CD4-positive, alpha-beta memory T cell (primary cell): ENCODE data around the gene CENPL. TPM values are rescaled to one million over a fixed set of nuclear protein-coding genes. Genes with fewer than 3 reads are reported as not detected.
"Not testable (repeated sequence)": the region's sequence is repeated elsewhere in the genome, so short reads cannot be mapped to it uniquely, and the experiment has no call there.

Experiments used
- CTCF ChIA-PET: fragments of 350-600 bp; sonication (Branson Sonifier 250); formaldehyde crosslinking; loops from one replicate; lab custom pipeline; 2021; ENCODE audit warnings: inconsistent platforms; ENCODE audit not compliant: partially characterized antibody; lab: Charles Lee
- POLR2A ChIA-PET: fragments of 350-600 bp; sonication (Branson Sonifier 250); formaldehyde crosslinking; loops from one replicate; lab custom pipeline; 2021; ENCODE audit not compliant: partially characterized antibody; lab: Charles Lee
- DNase-seq, 5 donors: peaks; one replicate each; pipeline versions ENCODE4 v3.0.0 to v3.0.0-alpha.2; 2020 to 2022; ENCODE audit warnings: mixed read lengths in 1 of 5
- H3K27ac ChIP-seq: one replicate; pipeline ENCODE4 v1.7.0; 2013; ENCODE audit warnings: low read depth, low read length
- H3K27me3 ChIP-seq: 2 replicates; pipeline ENCODE4 v1.7.0; 2013; ENCODE audit warnings: mild to moderate bottlenecking, low read length, moderate library complexity; ENCODE audit not compliant: insufficient read depth
- H3K36me3 ChIP-seq: 2 replicates; pipeline ENCODE4 v1.7.0; 2013; ENCODE audit warnings: mild to moderate bottlenecking, low read length, moderate library complexity; ENCODE audit not compliant: insufficient read depth
- H3K4me1 ChIP-seq: 2 replicates; pipeline ENCODE4 v1.7.0; 2013; ENCODE audit warnings: mild to moderate bottlenecking, low read length, moderate library complexity; ENCODE audit not compliant: insufficient read depth
- H3K4me3 ChIP-seq, 2 donors: one replicate each; pipeline ENCODE4 v1.7.0; 2013; ENCODE audit warnings: low read length in 2 of 2, mild to moderate bottlenecking in 1 of 2
- H3K9me3 ChIP-seq, 2 donors: one replicate each; pipeline ENCODE4 v1.7.0; 2013; ENCODE audit warnings: low read length in 2 of 2, control low read depth in 1 of 2; ENCODE audit not compliant: control insufficient read depth in 1 of 2
- H3K27ac Mint-ChIP-seq, 7 donors: one replicate each; pipeline ENCODE4 v1.8.0; 2020 to 2021; ENCODE audit warnings: mixed read lengths in 7 of 7, mild to moderate bottlenecking in 6 of 7, inconsistent platforms in 3 of 7, moderate library complexity in 3 of 7
- H3K27me3 Mint-ChIP-seq, 2 donors: one replicate each; pipeline ENCODE4 v1.8.0; 2020 to 2021; ENCODE audit warnings: mixed read lengths in 2 of 2
- H3K36me3 Mint-ChIP-seq, 2 donors: one replicate each; pipeline ENCODE4 v1.8.0; 2020 to 2021; ENCODE audit warnings: mixed read lengths in 2 of 2, inconsistent platforms in 1 of 2, mild to moderate bottlenecking in 1 of 2
- H3K4me1 Mint-ChIP-seq, 4 donors: one replicate each; pipeline ENCODE4 v1.8.0; 2020 to 2021; ENCODE audit warnings: mixed read lengths in 4 of 4, mild to moderate bottlenecking in 1 of 4
- H3K4me3 Mint-ChIP-seq, 8 donors: one replicate each; pipeline ENCODE4 v1.8.0; 2020 to 2021; ENCODE audit warnings: mixed read lengths in 8 of 8, mild to moderate bottlenecking in 7 of 8, moderate library complexity in 6 of 8, inconsistent platforms in 3 of 8
- H3K9me3 Mint-ChIP-seq, 8 donors: one replicate each; pipeline ENCODE4 v1.8.0; 2020 to 2021; ENCODE audit warnings: mixed read lengths in 8 of 8, mild to moderate bottlenecking in 5 of 8, inconsistent platforms in 3 of 8, moderate library complexity in 1 of 8
- intact Hi-C: fragments of 100-400 bp; cut with micrococcal nuclease; formaldehyde crosslinking; loops from one replicate; pipeline ENCODE4 v1.15.1; 2023
- polyA plus RNA-seq, 2 donors: library from polyadenylated mRNA; unstranded; fragments of 300-500 nt; fragmentation: Illumina TruSeq; gene quantifications; one replicate each; pipeline ENCODE4 v1.2.3, GENCODE V29; 2021
- total RNA-seq, 2 experiments: library from RNA; stranded (reverse); gene quantifications; one replicate each; pipeline ENCODE4 v1.2.3, GENCODE V29; 2021

CENPL gene
- total and polyA plus RNA-seq, 4 experiments from 2014 or later, result 6.1 to 10.2 (median 8.0) TPM

DNA sequence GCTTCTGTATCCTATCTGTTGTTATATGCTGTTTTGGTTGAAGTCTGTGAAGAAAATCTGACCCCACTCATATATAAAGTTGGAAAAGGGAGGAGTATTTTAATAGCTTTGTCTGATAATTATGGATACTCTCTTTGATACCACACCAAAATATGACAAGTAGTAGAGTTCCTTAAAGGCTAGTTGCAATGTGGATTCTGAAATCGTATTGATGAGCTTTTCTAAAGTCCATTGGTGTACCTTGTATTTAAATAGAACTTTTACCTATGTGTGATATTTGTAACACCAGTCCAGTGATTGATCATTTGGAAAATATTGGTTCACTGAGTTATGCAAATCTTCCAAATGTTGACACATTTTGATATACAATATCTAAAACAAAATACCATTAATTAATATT is 35.4 kb upstream of the CENPL start:
- H3K4me1 ChIP-seq, result peaks cover 24% of the 10 kb centered on the region
- intact Hi-C loops, result loop anchor here (10.0 kb wide), 1 partner anchor 1105 kb away; no protein-coding TSS in a partner anchor
- H3K9me3 ChIP-seq, result no peaks in the 10 kb centered on the region
- H3K36me3 ChIP-seq, result peaks cover 34% of the 10 kb centered on the region
- CTCF ChIA-PET, result interaction anchor here (1.1 kb wide), 1 partner anchor 8 kb away, joined by 4 read pairs; no protein-coding TSS in a partner anchor
- DNase-seq, result no peak
- H3K36me3 Mint-ChIP-seq, result peaks cover 43 to 65% of the 10 kb centered on the region in 2 donors
- H3K4me1 Mint-ChIP-seq, result peaks cover 13 to 28% (median 18%) of the 10 kb centered on the region in 4 donors
- peak overlapping the region in 1 of 7 donors; percentile 32 for H3K27ac Mint-ChIP-seq
- H3K9me3 Mint-ChIP-seq, result no peaks in the 10 kb centered on the region
- no peak overlapping the region for H3K27ac ChIP-seq
- H3K4me3 ChIP-seq, result no peak overlapping the region
- H3K27me3 Mint-ChIP-seq, result no peaks in the 10 kb centered on the region
- no peaks in the 10 kb centered on the region for H3K27me3 ChIP-seq
- no peak overlapping the region for H3K4me3 Mint-ChIP-seq
- POLR2A ChIA-PET, result interaction anchor here (0.5 to 1.4 kb wide), 2 partner anchors 9 to 10 kb away, joined by 3 to 7 read pairs; partner anchors contain the start of gene ZBTB37

DNA sequence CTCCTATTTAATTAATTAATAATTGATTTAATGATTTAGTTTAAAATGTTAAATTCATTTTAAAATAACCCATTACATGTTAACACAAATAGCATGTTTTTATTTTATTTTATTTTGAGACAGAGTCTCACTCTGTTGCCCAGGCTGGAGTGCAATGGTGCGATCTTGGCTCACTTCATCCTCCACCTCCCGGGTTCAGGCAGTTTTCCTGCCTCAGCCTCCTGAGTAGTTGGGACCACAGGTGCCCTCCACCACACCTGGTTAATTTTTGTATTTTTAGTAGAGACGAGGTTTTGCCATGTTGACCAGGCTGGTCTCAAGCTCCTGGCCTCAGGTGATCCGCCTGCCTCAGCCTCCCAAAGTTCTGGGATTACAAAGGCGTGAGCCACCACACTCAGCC is 34.9 kb upstream of the CENPL start:
- H3K4me3 Mint-ChIP-seq, H3K27ac ChIP-seq, H3K4me3 ChIP-seq, intact Hi-C loops, H3K27ac Mint-ChIP-seq, H3K9me3 Mint-ChIP-seq, H3K27me3 Mint-ChIP-seq, CTCF ChIA-PET, DNase-seq, H3K27me3 ChIP-seq, H3K9me3 ChIP-seq: not testable (repeated sequence)
- H3K4me1 ChIP-seq, result peaks cover 19% of the 10 kb centered on the region
- peaks cover 30% of the 10 kb centered on the region for H3K36me3 ChIP-seq
- Mint-ChIP-seq H3K4me1 (peaks cover 10 to 23% (median 14%) of the 10 kb centered on the region in 4 donors), H3K36me3 (peaks cover 43 to 64% of the 10 kb centered on the region in 2 donors)
- POLR2A ChIA-PET, result interaction anchor here (1.4 kb wide), 1 partner anchor 9 kb away, joined by 7 read pairs; the partner anchor contains the start of gene ZBTB37

DNA sequence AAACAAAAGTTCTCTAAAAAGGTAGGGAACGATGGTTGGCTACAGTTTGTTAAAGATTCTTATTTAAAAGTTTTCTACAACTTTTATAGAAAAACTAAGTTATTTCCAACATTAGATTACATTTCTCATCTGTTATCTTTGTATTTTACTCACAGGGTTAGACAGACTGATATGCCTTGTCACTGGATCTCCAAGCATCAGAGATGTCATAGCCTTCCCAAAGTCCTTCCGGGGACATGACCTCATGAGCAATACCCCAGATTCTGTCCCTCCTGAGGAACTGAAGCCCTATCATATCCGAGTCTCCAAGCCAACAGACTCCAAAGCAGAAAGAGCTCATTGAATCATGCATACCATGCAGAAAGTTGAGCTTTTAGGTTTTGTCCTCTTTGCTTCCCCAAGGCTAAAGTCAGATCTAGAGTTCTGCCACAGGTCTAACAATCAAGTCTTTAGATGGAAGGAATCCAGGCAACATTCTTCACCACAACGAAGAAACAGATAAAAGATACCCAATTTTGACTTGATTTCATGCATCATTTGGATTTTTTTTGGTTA is 32.8 kb upstream of the CENPL start:
- DNase-seq, result no peak
- Mint-ChIP-seq H3K27me3 (no peaks in the 10 kb centered on the region), H3K36me3 (peaks cover 44 to 59% of the 10 kb centered on the region in 2 donors), H3K27ac (peak overlapping the region in 4 of 7 donors; percentile 14 to 59 (median 44)), H3K4me1 (peaks cover 2 to 6% (median 4%) of the 10 kb centered on the region in 4 donors), H3K4me3 (no peak overlapping the region), H3K9me3 (no peaks in the 10 kb centered on the region)
- no peaks in the 10 kb centered on the region for H3K27me3 ChIP-seq
- H3K36me3 ChIP-seq, result peaks cover 17% of the 10 kb centered on the region
- CTCF ChIA-PET, result interaction anchor here (1.3 kb wide), 2 partner anchors 11 to 428 kb away, joined by 3 read pairs; partner anchors contain the start of gene ZBTB37
- H3K9me3 ChIP-seq, result no peaks in the 10 kb centered on the region
- POLR2A ChIA-PET, result interaction anchor here (7.6 kb wide), 1 partner anchor 9 kb away, joined by 56 read pairs; the partner anchor contains the start of genes GAS5 and ZBTB37
- no peaks in the 10 kb centered on the region for H3K4me1 ChIP-seq
- H3K4me3 ChIP-seq, result no peak overlapping the region
- intact Hi-C loops, result no loop called here
- H3K27ac ChIP-seq, result no peak overlapping the region

DNA sequence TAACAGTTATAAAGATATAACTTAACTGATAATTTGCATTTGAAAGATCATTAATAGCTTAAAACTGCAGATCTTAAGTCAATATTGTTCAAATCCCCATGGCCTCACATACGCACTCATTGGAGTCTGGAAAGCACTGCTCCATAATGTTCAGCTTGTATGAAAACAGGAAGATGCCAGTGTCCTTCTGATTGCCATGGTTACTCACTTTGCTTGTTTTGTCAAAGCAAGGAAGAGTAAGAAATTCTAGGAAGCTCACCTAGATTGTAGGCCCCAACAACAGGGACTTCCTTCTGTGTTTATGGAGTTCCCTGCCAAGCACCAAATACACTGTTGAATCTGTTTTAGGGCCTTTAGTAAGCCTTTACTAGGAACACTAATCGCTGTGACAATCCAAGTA is 32.2 kb upstream of the CENPL start:
- no peak overlapping the region for H3K27ac ChIP-seq
- ChIA-PET POLR2A (interaction anchor here (7.6 kb wide), 1 partner anchor 10 kb away, joined by 56 read pairs; the partner anchor contains the start of genes GAS5 and ZBTB37), CTCF (interaction anchor here (1.3 kb wide), 2 partner anchors 12 to 427 kb away, joined by 3 read pairs; partner anchors contain the start of gene ZBTB37)
- Mint-ChIP-seq H3K36me3 (peaks cover 44 to 59% of the 10 kb centered on the region in 2 donors), H3K4me3 (no peak overlapping the region), H3K9me3 (no peaks in the 10 kb centered on the region), H3K27me3 (no peaks in the 10 kb centered on the region), H3K4me1 (peaks cover under 1 to 6% (median 3%) of the 10 kb centered on the region in 4 donors), H3K27ac (peak overlapping the region in 2 of 7 donors; percentile 15 to 41)
- H3K27me3 ChIP-seq, result no peaks in the 10 kb centered on the region
- H3K36me3 ChIP-seq, result peaks cover 17% of the 10 kb centered on the region
- H3K4me1 ChIP-seq, result no peaks in the 10 kb centered on the region
- H3K4me3 ChIP-seq, result no peak overlapping the region
- DNase-seq, result no peak
- H3K9me3 ChIP-seq, result no peaks in the 10 kb centered on the region
- intact Hi-C loops, result no loop called here

DNA sequence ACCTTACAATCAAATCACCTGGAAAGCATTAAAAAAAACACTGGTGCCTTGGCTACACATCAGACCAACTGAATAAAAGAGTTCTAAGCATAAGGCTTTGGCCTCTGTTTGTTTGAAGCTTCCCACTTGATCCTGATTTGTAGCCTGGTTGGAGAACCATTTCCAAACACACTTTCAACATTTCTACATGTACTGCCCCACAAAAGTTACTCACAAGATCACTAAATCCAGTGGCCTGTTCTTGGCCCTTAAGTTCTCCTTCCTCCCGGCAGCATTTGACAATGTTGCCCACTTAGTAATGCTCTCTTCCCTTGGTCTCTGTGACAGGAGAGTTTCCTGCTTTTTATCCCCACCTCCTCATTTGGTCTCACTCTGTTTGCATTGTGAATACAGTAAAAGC is 31.3 kb upstream of the CENPL start:
- peaks cover 0 to 6% (median 2%) of the 10 kb centered on the region in 4 donors for H3K4me1 Mint-ChIP-seq
- H3K9me3 ChIP-seq, result no peaks in the 10 kb centered on the region
- H3K9me3 Mint-ChIP-seq, result no peaks in the 10 kb centered on the region
- H3K4me3 Mint-ChIP-seq, result no peak overlapping the region
- no peaks in the 10 kb centered on the region for H3K27me3 ChIP-seq
- H3K4me3 ChIP-seq, result no peak overlapping the region
- no peaks in the 10 kb centered on the region for H3K27me3 Mint-ChIP-seq
- intact Hi-C loops, result no loop called here
- peaks cover 43 to 60% of the 10 kb centered on the region in 2 donors for H3K36me3 Mint-ChIP-seq
- peak overlapping the region in 5 of 7 donors; percentile 2 to 61 (median 53) for H3K27ac Mint-ChIP-seq
- CTCF ChIA-PET, result interaction anchor here (1.3 kb wide), 1 partner anchor 13 kb away, joined by 3 read pairs; the partner anchor contains the start of gene ZBTB37
- no peaks in the 10 kb centered on the region for H3K4me1 ChIP-seq
- POLR2A ChIA-PET, result interaction anchor here (7.6 kb wide), 1 partner anchor 11 kb away, joined by 56 read pairs; the partner anchor contains the start of genes GAS5 and ZBTB37
- DNase-seq, result no peak
- H3K27ac ChIP-seq, result no peak overlapping the region
- peaks cover 17% of the 10 kb centered on the region for H3K36me3 ChIP-seq

DNA sequence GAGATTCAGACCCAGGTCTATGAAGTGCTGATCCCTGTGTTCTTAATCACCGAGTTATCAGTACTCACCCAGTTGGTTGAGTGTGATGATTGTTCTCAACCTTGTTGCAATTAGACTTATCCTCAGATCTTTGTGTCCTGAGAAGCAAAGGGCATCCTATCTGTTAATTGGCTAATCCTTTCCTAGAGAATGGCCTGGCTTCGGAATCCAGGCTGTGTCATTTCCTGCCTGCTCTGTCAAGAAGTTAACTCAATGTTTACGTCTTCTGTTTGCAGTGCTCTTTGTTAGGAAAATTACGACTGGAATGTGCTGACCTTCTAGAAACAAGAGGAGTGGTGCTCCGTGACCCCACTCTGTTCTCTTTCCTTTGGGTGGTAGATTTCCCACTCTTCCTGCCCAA is 28.4 kb upstream of the CENPL start:
- peak overlapping the region in 2 of 7 donors; percentile 50 to 52 for H3K27ac Mint-ChIP-seq
- no peaks in the 10 kb centered on the region for H3K4me1 ChIP-seq
- no peaks in the 10 kb centered on the region for H3K27me3 Mint-ChIP-seq
- H3K27me3 ChIP-seq, result no peaks in the 10 kb centered on the region
- no peak overlapping the region for H3K27ac ChIP-seq
- no peaks in the 10 kb centered on the region for H3K9me3 ChIP-seq
- H3K4me3 ChIP-seq, result no peak overlapping the region
- no peak for DNase-seq
- ChIA-PET POLR2A (interaction anchor here (7.6 kb wide), 1 partner anchor 14 kb away, joined by 56 read pairs; the partner anchor contains the start of genes GAS5 and ZBTB37), CTCF (no interaction called here)
- peaks cover 0 to 4% (median 0%) of the 10 kb centered on the region in 4 donors for H3K4me1 Mint-ChIP-seq
- no peaks in the 10 kb centered on the region for H3K9me3 Mint-ChIP-seq
- intact Hi-C loops, result no loop called here
- H3K4me3 Mint-ChIP-seq, result no peak overlapping the region
- peaks cover 17% of the 10 kb centered on the region for H3K36me3 ChIP-seq
- H3K36me3 Mint-ChIP-seq, result peaks cover 32 to 49% of the 10 kb centered on the region in 2 donors

DNA sequence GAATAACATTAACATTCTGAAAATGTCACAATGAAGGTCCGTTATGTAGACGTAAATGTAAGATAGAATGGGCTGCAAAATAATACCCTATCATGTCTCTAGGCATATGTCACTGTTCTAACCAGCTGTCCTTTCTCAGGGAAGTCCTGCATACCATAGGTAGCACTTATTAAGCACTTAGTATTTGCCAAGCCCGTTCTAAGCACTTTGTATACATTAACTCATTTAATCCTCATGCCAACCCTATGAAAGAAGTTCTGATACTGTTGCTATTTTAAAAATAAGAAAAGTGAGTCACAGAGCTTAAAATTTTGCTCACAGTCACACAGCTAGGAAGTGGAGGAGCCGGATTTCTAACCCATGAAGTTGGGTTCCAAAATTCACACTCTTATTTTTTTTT is 27.4 kb upstream of the CENPL start:
- ChIA-PET CTCF (interaction anchor here (0.9 kb wide), 1 partner anchor 8 kb away, joined by 4 read pairs; no protein-coding TSS in a partner anchor), POLR2A (interaction anchor here (7.6 kb wide), 1 partner anchor 15 kb away, joined by 56 read pairs; the partner anchor contains the start of genes GAS5 and ZBTB37)
- DNase-seq, result no peak
- Histone ChIP-seq H3K27me3 (no peaks in the 10 kb centered on the region), H3K9me3 (no peaks in the 10 kb centered on the region), H3K36me3 (peaks cover 13% of the 10 kb centered on the region), H3K27ac (no peak overlapping the region), H3K4me1 (no peaks in the 10 kb centered on the region), H3K4me3 (no peak overlapping the region)
- Mint-ChIP-seq H3K27ac (peak overlapping the region in 1 of 7 donors; percentile 42), H3K4me3 (no peak overlapping the region), H3K4me1 (peaks cover 0 to 2% (median 0%) of the 10 kb centered on the region in 4 donors), H3K36me3 (peaks cover 25 to 43% of the 10 kb centered on the region in 2 donors), H3K27me3 (no peaks in the 10 kb centered on the region), H3K9me3 (no peaks in the 10 kb centered on the region)
- intact Hi-C loops, result no loop called here
